Measurements from ENCODE around the gene NPAS3.

GRCh38 chr14:33163600-33163999, 224.9 kb downstream of the NPAS3 start:
- no peak for TF ChIP-seq CTCF (IDR thresholded peaks at IDR 0.05; ENCODE audit: low read length)
- TF ChIP-seq EZH2 (optimal IDR thresholded peaks at IDR 0.05; ENCODE audit: low read depth, low read length): no peak
